IPS DF 19.7 (cell line): ENCODE results near the gene MMRN1.

Source experiments
- DNase-seq: peaks from one replicate; pipeline ENCODE4 v3.0.0-alpha.2; 2013; ENCODE audit warnings: low read depth, low spot score

The MMRN1 gene, protein sequence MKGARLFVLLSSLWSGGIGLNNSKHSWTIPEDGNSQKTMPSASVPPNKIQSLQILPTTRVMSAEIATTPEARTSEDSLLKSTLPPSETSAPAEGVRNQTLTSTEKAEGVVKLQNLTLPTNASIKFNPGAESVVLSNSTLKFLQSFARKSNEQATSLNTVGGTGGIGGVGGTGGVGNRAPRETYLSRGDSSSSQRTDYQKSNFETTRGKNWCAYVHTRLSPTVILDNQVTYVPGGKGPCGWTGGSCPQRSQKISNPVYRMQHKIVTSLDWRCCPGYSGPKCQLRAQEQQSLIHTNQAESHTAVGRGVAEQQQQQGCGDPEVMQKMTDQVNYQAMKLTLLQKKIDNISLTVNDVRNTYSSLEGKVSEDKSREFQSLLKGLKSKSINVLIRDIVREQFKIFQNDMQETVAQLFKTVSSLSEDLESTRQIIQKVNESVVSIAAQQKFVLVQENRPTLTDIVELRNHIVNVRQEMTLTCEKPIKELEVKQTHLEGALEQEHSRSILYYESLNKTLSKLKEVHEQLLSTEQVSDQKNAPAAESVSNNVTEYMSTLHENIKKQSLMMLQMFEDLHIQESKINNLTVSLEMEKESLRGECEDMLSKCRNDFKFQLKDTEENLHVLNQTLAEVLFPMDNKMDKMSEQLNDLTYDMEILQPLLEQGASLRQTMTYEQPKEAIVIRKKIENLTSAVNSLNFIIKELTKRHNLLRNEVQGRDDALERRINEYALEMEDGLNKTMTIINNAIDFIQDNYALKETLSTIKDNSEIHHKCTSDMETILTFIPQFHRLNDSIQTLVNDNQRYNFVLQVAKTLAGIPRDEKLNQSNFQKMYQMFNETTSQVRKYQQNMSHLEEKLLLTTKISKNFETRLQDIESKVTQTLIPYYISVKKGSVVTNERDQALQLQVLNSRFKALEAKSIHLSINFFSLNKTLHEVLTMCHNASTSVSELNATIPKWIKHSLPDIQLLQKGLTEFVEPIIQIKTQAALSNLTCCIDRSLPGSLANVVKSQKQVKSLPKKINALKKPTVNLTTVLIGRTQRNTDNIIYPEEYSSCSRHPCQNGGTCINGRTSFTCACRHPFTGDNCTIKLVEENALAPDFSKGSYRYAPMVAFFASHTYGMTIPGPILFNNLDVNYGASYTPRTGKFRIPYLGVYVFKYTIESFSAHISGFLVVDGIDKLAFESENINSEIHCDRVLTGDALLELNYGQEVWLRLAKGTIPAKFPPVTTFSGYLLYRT

DNA sequence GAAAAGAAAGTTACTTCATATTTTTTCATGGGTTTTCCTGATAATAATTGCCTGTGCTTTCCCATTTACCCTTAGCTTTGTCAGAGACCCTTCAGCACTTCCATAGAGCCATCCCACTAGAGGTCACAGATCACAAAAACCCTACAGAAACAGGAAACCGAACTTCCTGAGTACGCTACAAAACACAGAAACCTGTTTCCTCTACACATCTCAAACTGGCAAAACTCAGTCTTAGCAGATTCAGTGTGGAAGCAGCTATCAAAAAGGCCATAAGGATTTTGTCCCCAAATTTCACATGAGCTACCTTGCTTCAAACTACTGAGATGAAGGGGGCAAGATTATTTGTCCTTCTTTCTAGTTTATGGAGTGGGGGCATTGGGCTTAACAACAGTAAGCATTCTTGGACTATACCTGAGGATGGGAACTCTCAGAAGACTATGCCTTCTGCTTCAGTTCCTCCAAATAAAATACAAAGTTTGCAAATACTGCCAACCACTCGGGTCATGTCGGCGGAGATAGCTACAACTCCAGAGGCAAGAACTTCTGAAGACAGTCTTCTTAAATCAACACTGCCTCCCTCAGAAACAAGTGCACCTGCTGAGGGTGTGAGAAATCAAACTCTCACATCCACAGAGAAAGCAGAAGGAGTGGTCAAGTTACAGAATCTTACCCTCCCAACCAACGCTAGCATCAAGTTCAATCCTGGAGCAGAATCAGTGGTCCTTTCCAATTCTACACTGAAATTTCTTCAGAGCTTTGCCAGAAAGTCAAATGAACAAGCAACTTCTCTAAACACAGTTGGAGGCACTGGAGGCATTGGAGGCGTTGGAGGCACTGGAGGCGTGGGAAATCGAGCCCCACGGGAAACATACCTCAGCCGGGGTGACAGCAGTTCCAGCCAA, at the start of gene MMRN1:
MMRN1 (plus strand) TSS at position 206 of the 902 bp plus-strand sequence; CDS start at position 324, 118 bp downstream.
- no peak for DNase-seq

DNA sequence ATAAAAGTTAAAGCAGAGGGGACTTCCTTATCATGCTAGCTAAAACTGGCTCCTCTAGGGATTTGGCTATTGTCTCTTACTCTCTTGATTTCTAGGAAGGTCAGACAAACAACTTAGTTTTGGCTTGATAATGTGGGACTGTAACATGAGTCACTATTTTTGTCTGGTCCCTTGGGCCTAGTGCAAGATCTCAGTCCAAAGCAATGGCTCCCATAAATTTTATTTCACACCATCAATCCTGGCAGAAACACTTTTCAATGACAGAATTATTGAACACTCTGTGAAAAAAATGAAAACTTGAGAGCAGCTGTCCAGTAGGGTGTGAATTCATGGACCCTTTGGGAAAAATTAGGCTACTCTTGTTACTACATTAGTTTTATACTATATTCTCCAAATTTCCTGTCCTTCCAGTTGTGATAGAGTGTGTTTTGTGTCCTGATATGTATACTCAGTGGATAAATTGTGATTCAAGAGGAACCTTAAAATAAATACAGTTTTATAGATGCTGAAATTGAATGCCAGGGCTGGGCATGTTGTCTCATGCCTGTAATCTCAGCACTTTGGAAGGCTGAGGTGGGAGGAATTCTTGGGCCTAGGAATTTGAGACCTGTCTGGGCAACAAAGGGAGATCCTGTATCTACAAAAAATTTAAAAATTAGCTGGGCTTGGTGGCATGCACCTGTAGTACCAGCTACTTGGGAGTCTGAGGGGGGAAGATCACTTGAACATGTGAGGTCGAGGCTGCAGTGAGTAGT, 46.9 kb upstream of the MMRN1 start:
- DNase-seq = no peak

DNA sequence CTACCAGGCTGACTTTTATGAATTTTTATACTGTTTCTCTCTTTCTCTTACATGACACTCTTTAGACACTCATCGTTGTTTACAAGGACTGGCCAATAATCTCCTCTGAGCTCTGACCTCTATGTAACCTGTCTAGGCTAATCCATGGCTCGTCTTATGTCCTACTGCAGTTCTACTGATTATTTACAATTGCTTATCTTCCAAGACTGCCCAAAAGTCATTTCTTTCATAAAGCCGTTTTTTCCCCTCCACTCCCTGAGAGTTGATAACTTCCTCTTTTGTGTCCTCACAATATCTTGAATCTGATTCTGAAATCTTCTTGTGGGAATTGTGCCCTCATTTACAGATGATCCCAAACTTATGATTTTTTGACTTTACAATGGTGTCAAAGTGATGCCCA, 39.4 kb upstream of the MMRN1 start:
- DNase-seq = no peak

DNA sequence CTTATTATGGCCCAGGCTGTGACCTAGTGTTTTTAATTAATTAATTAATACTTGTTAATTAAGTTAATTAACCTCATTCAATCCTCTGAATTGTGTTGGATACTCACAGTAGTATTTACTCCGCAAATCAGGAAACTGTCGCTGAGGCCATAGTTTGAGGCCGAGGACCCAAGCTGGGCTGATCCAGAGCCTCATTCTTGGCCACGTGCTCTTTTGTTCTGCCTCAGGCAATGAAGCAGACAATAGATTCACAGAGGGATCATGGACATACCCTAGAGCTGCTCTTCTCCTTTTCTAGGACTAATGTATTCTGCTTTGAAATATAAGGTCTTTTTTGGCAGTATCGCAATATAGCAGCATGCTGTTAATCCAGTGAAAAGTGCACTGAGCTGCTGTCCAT, 33.7 kb upstream of the MMRN1 start:
- DNase-seq = no peak

DNA sequence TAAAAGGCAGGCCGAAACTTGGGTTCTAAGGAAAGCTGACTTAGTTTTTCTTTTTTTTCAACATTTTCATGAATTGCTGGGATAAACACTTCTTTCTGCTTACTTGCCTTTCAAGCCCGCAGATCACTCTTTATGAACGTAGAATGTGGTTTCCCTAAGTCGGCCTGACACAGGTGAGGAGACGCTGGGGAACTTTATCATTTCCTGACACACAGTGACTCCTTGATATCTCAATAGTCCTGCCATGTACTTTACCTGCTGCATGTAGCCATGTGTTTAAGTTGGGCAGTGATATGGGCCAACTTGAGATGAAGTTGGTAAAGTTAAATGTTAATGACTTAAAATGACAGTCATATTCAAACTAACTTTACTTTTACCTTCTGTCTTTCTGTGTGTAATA, 31.1 kb upstream of the MMRN1 start:
- DNase-seq = no peak

DNA sequence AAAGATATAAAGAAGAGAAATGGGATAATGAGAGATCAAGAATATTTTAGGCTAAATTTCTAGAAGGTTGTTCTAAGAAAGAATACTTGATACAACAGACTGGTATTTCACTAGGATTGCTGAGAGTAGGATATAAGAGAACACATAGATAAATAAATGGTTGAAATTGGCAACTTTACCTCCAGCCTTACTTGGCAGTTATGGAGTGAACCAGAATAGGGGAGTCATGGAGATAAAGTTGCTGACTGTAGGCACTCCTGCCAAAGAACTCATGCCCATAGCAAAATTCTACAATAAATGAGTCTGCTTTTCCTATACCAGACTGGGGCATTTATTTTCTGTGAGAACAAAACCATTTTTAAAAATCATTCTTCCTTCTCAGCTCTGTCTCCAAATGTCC, 26.4 kb upstream of the MMRN1 start:
- no peak for DNase-seq

DNA sequence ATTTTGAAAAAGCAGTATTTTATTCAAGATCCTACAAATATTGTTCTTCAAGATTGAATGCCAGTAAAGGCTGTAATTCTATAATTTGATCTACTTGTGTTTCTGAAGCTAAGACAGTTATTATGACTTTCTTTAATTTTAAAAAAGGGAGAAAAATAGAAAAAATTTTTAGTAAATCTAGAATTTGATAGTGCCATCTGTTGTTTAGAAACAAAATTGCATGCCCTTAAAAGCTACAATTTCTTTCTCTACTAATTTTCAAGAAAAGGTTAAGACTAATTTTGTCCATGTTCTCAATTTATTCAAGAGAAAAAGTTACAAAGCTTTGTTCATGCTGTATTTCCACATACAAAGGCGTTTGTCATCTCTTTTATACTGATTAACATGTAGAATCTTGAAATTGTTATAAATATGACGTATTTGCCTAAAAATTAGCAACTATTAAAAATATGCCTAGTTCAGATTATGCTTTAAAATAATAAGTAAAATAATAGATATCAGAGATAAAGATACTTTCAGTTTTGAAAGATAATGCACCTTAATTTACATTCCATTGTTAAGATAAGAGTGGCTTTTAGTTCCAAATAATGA, 25.6 kb upstream of the MMRN1 start:
- DNase-seq = no peak

DNA sequence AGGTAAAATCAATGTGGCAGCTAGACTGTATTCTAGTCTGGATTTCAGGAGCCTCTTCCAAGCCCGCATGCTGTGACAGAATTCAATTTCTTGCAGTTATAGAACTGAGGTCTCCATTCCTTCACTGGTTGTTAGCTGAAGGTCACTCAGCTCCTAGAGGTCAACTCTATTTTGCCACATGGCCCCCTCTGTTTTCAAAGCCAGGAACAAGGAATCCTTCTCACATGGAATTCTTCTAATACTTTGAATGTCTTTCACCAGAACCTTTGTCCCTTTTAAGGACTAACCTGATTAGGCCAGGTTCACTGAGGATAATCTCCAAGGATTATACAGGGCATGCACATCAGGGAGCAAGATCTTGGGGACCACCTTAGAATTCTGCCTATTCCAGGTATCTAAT, 23.4 kb upstream of the MMRN1 start:
- no peak for DNase-seq

DNA sequence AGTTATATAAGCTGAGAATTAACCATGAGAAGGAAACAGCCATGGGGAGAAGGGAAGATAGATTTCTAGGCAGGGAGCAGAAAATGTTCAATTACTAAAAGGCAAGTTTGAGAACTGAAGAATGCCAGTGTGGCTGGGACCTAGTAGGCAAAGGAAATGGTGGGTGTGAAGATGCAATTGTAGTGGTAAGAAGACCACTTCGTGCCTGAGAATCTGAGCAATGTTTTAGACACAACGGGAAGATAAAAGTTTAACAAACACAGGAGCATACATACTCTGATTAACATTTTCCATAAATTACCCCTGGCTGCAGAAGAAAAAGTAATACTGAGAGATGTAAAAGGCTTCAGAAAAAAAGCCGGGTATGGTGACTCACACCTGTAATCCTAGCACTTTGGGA, 18.1 kb upstream of the MMRN1 start:
- no peak for DNase-seq

DNA sequence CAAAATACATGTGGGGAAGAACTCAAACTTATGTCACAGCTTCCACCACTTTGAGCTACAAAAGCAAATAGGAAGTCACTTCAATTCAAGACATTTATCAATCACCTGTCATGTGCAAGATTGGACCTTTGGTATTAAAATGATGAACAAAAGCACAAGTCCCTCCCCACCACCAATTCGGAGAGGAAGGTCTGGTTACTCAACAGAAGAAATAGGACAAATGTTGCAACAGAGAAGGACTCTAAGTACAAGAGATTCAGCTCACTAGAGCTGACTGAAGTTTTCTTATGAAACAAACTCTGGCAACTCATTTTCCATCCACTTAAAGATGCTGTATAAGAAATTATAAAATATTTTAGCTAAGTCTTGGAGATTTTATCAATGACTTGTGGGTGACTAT, 16.0 kb upstream of the MMRN1 start:
- no peak for DNase-seq

DNA sequence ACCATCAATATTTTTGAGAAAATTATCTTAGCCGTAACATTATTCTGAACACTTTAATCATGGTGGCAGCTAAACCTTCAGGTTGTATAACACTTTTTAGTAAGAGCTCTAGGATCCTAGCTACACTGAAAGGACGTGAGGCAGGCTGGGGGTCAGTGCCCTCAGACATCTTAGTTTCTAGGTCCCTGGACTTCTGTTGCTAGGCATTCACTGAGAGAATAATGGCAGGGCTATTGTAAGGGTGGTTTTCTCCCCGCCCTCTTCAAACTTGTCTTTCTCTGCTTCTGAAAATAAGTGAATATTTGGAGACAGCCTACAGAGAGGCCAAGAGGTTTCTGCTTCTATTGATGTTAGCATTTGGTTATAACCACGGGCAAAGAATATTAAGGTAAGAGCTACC, 15.4 kb upstream of the MMRN1 start:
- no peak for DNase-seq

DNA sequence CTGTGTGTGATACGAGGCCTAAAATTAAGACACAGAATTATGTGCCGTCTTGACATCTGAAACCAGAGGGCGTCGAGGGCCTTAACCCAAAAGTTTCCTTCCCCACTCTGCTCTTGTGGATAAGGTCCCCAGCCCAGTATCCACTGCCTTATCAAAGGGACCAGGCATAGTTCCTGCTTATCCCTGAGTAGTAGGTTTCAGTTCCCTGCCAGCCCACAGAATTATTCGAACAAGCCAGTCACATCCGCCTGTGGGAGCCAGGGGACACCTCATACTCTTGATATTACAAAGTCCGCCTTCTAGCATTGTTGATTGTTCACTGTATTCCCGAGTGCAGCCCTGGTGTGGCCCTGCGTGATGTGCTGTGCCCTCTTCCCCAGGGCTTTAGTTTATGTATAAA, 5.4 kb upstream of the MMRN1 start:
- no peak for DNase-seq

DNA sequence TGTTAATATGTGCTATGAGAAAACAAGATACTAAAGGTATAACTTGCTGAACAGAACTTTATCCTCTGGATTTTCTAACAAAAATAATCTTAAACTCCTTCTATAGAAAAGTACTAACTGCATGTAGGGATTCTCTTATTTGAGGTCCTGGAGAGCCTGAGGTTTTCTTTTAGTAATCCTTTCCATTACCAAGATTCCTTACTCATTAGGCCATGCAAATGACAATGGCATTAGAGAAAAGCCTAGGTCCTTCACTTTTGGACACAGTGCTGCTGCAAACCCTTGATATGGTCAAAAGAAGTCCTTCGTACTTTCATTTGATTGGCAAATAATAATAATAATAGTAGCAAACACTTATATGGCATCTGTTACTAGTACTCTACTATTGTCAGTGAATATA, 3.2 kb downstream of the MMRN1 start:
- no peak for DNase-seq

DNA sequence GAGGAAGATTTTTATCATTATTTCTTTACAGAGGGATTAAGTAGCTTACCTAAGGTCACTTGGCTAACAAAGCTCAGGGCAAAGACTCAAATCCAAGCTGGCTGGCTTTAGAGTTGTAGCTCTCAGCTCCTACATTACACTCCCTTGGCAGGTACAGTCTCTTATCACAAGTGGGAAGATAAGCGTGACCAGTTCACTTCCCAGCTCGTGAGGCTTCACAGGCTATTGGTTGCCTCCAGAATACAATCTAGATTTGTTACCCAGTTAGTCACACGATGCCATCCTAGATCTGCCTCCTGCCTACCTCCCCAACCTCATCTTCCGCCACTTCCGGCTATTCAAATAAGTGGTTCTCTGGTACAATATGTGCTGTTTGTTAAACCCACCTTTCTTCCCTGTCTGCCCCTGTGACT, 3.7 kb downstream of the MMRN1 start:
- no peak for DNase-seq

DNA sequence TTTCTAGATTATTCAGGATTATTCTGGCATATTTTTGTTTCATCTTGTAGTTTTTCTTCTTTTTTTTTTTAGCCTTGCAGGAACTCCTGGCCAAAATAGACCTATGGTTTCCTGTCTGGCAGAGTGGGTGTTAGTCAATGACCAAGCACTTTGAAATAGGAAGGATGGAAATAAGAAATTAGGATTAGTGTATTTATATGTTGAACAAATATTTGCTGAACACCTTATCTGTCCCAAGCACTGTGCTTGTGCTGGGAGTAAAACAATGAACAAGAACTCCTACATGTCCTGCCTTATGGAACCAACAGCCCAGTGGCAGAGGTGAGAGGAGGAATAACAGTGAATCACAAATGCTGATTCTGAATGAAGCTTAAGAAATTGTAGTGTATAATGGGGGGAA, 4.5 kb downstream of the MMRN1 start:
- DNase-seq = no peak

DNA sequence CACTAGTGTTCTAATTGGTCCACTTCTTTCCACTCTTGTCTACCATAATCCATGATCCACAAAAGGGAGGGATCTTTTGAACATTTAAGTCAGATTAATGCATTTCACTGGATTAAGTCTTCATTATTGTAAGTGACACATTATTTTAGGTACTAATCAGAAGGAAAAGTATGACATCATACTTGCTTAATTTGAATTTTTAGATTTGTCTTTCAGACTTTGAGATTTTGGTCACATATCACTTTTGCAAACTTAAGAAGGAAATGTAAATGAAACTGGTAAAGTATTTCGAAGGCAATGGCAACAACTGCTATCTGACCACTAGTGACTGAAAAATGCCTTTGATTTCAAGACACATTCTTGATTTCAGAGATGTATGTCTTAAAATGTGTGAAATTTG, 5.2 kb downstream of the MMRN1 start:
- DNase-seq = no peak

DNA sequence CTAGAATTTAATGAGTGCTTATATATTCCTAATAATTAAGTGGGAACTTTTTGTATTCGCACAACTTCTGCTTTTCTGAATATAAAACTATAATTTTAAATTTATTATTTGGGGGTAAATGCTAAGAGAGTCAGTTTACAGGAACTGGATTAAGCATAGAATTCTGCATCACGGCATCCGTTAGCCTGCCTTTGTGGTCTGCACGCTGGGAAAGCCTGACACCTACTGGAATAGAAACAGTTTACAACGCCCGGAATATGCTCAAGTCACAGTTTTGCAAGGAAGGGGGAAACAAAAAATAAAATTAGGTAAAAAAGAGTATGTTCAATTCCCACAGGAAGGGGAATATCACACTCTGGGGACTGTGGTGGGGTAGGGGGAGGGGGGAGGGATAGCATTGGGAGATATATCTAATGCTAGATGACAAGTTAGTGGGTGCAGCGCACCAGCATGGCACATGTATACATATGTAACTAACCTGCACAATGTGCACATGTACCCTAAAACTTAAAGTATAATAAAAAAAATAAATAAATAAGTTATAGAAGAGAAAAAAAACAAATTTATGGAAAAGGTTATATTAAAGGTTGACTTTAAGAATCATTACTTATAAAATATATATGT, 7.3 kb downstream of the MMRN1 start:
- DNase-seq = peak; percentile 12

DNA sequence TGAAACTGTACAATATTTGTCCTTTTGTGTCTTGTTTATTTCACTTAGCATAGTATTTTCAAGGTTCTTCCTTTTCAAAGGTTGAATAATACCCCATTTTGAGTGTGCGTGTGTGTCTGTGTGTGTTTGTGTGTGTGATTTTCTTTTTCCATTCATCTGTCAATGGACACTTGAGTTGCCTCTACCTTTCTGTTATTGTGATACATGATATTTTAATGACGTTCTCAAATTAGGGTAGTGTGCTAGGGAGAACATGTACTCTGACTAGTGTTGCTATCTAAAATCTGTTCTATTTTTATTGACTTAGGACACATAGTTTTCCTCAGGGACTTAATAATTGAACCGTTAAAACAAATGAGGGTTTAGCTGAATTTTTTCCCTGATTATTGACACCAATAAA, 9.9 kb downstream of the MMRN1 start:
- DNase-seq = no peak

DNA sequence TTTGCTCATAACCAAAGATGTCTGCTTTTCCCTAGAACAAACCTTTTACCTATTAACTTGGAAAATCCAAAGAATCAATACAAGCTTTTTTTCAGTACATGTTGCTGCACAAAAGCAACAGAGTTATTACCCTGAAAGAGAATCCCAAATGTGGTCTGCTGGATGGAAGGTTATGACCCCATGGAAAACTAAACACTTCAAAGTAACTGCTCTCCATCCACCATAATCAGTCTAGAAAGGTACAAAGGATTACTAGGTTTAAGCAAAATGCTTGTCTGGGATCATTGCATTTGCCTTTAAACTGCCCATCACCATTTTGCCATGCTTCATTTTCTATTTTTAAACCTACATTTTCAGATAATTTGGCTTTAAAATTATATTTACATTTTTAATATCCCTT, 11.7 kb downstream of the MMRN1 start:
- no peak for DNase-seq
